T-cell (primary cell): ENCODE data around the gene CES1. TPM values are rescaled to one million over a fixed set of nuclear protein-coding genes. Genes with fewer than 3 reads are reported as not detected.

Experiments used
- ATAC-seq, 4 experiments: fragments of 200-7000 bp in 3 of 4; fragments of 150-1000 bp in 1 of 4; cut with Tn5 transposase; replicated peaks in 1 of 4; 1 replicate in 3 of 4; 2 replicates in 1 of 4; pipeline ENCODE4 v1.10.0; 2021; ENCODE audit warnings: moderate library complexity in 3 of 4, mild to moderate bottlenecking in 2 of 4, moderate number of reproducible peaks in 1 of 4
- CTCF ChIA-PET, 2 donors: fragments of 300-600 bp; sonication (Branson Sonifier 250); formaldehyde crosslinking; loops; one replicate each; lab custom pipeline; 2022; ENCODE audit warnings: antibody characterized with exemption in 2 of 2; lab: Charles Lee
- POLR2A ChIA-PET, 2 donors: fragments of 300-600 bp; sonication (Branson Sonifier 250); formaldehyde crosslinking; loops; one replicate each; lab custom pipeline; 2022; ENCODE audit warnings: antibody characterized with exemption in 2 of 2; lab: Charles Lee
- DNase-seq, 35 experiments: peaks; one replicate each; pipeline versions ENCODE4 v3.0.0 to v3.0.0-alpha.2; 2013 to 2023
- H3K27ac ChIP-seq: one replicate; pipeline ENCODE4 v1.5.1; 2013; ENCODE audit warnings: low read length
- H3K27me3 ChIP-seq, 2 experiments: replicated peaks in 1 of 2; 1 replicate in 1 of 2; 2 replicates in 1 of 2; pipeline versions ENCODE4 v1.6.1 to v1.7.0; 2013; ENCODE audit warnings: low read length in 1 of 2, mixed read lengths in 1 of 2; ENCODE audit not compliant: control insufficient read depth in 2 of 2, insufficient read depth in 2 of 2; ENCODE audit errors: extremely low read depth in 1 of 2
- H3K36me3 ChIP-seq, 2 donors: 1 replicate in 1 of 2; 2 replicates in 1 of 2; pipeline versions ENCODE4 v1.6.1 to v1.7.0; 2013; ENCODE audit warnings: low read length in 1 of 2; ENCODE audit not compliant: control insufficient read depth in 2 of 2, insufficient read depth in 1 of 2; ENCODE audit errors: extremely low read depth in 1 of 2
- H3K4me1 ChIP-seq, 2 experiments: 1 replicate in 1 of 2; 2 replicates in 1 of 2; pipeline versions ENCODE4 v1.6.1 to v1.7.0; 2013; ENCODE audit warnings: low read length in 2 of 2, mixed read lengths in 1 of 2; ENCODE audit not compliant: insufficient read depth in 2 of 2, control insufficient read depth in 1 of 2; ENCODE audit errors: extremely low read depth in 1 of 2
- H3K4me3 ChIP-seq, 2 donors: 1 replicate in 1 of 2; 2 replicates in 1 of 2; pipeline versions ENCODE4 v1.5.1 to v1.7.0; 2013; ENCODE audit warnings: mild to moderate bottlenecking in 2 of 2, low read length in 1 of 2, moderate library complexity in 1 of 2; ENCODE audit not compliant: control insufficient read depth in 1 of 2; ENCODE audit errors: extremely low read depth in 1 of 2
- H3K9me3 ChIP-seq: 2 replicates; pipeline ENCODE4 v1.7.0; 2013
- H3K27ac Mint-ChIP-seq, 2 donors: one replicate each; pipeline ENCODE4 v1.8.0; 2020 to 2021; ENCODE audit warnings: mild to moderate bottlenecking in 2 of 2, mixed read lengths in 2 of 2
- H3K27me3 Mint-ChIP-seq, 2 donors: one replicate each; pipeline ENCODE4 v1.8.0; 2021 to 2022; ENCODE audit warnings: mixed read lengths in 2 of 2
- H3K36me3 Mint-ChIP-seq: one replicate; pipeline ENCODE4 v1.8.0; 2021; ENCODE audit warnings: mixed read lengths
- H3K4me1 Mint-ChIP-seq, 3 donors: one replicate each; pipeline ENCODE4 v1.8.0; 2020 to 2022; ENCODE audit warnings: mixed read lengths in 3 of 3, mild to moderate bottlenecking in 1 of 3
- H3K4me3 Mint-ChIP-seq, 3 donors: one replicate each; pipeline ENCODE4 v1.8.0; 2020 to 2022; ENCODE audit warnings: mild to moderate bottlenecking in 3 of 3, mixed read lengths in 3 of 3, moderate library complexity in 3 of 3
- H3K9me3 Mint-ChIP-seq, 3 donors: one replicate each; pipeline ENCODE4 v1.8.0; 2020 to 2022; ENCODE audit warnings: mixed read lengths in 3 of 3
- WGBS: methylation state at CpG from one replicate; pipeline ENCODE4 v1.1.5; 2013; ENCODE audit warnings: missing lambda C conversion rate; ENCODE audit not compliant: insufficient coverage; 5-methylcytosine and 5-hydroxymethylcytosine counted together
- total RNA-seq, 35 experiments: library from RNA in 6 of 35; stranded (reverse) in 6 of 35; fragments of 120-200 nt in 1 of 35; gene quantifications; one replicate each; pipeline versions ENCODE4 v1.2.1 to v1.2.4 and lab custom pipeline; 2013 to 2026

CES1 gene
- total RNA-seq, 5 donors from 2014 or later (not counting 1 experiment from before 2014, with no cell fraction given), result 0.79 to 3.3 (median 1.4) TPM

DNA sequence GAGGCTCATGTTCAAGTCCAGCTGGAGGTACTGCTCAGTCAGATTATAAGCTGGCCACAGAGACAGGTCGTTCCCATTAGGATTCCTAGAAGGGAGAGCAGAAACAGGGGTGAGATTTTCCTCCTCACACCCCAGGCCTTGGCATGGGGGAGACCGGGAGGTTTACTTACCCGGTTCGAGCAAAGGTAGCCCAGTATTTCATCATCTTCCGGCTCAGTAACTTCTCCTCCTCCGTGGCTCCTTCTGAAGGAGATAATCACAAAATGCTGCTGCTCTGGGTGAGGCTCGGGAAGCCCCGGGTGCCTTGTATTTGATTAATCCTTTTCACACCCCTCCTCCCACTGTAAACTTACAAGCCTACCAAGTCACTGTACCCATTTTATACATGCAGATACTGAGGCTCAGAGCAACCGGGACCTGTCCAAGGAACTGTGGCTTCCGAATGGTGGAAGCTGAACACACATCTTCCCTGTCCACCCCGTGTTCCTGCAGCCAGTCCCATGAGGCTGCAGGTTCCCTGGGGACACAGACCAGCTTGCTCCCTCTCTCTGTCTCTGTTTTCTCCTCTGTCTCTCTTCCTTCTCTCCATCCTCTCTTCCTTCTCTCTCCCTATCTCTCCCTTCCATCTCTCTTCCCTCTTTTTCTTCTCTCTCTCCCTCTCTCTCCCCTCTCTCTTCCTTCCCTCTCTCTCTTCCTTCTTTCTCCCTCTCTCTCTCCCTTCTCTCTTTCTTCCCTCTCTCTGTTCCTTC, 13.9 kb upstream of the CES1 start:
- Histone ChIP-seq H3K4me3 (no peak overlapping the region), H3K27ac (no peak overlapping the region), H3K27me3 (peaks cover 0 to 24% of the 10 kb centered on the region in 2 experiments), H3K36me3 (no peaks in the 10 kb centered on the region), H3K4me1 (no peaks in the 10 kb centered on the region), H3K9me3 (no peaks in the 10 kb centered on the region)
- H3K36me3 Mint-ChIP-seq, result no peaks in the 10 kb centered on the region
- DNase-seq (no peak), ATAC-seq (no peak)
- no peak overlapping the region for H3K4me3 Mint-ChIP-seq
- H3K4me1 Mint-ChIP-seq, result no peaks in the 10 kb centered on the region
- no peaks in the 10 kb centered on the region for H3K9me3 Mint-ChIP-seq
- 62% methylated on average over 7 of the region's 11 CpGs for WGBS
- H3K27me3 Mint-ChIP-seq, result peaks cover 23 to 25% of the 10 kb centered on the region in 2 donors
- ChIA-PET POLR2A (no interaction called here), CTCF (no interaction called here)
- H3K27ac Mint-ChIP-seq, result no peak overlapping the region

DNA sequence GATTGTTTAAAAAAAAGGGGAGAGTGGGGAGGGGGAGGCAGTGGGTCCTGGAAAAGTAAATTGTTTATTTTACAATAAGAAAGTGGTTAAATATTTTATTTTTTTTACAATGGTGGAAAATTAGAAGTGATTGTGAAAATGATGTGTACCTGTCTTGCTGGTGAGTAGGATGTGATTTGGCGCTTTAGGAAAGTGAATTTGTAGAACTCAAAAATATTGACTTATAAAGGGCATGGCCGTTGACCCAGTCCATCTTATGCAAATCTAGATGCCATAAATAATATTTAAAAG, 10.2 kb upstream of the CES1 start:
- H3K4me1 ChIP-seq, result no peaks in the 10 kb centered on the region
- Mint-ChIP-seq H3K36me3 (no peaks in the 10 kb centered on the region), H3K4me1 (peaks cover 0 to 3% (median 0%) of the 10 kb centered on the region in 3 donors), H3K4me3 (no peak overlapping the region), H3K27ac (no peak overlapping the region), H3K9me3 (no peaks in the 10 kb centered on the region), H3K27me3 (peaks cover 10 to 17% of the 10 kb centered on the region in 2 donors)
- DNase-seq (no peak), ATAC-seq (no peak)
- no peak overlapping the region for H3K4me3 ChIP-seq
- WGBS, result no CpG with 5 or more reads among the region's 2 CpGs
- ChIA-PET POLR2A (no interaction called here), CTCF (no interaction called here)
- H3K27me3 ChIP-seq, result peaks cover 0 to 19% of the 10 kb centered on the region in 2 experiments
- H3K27ac ChIP-seq, result no peak overlapping the region
- no peaks in the 10 kb centered on the region for H3K9me3 ChIP-seq
- H3K36me3 ChIP-seq, result no peaks in the 10 kb centered on the region

DNA sequence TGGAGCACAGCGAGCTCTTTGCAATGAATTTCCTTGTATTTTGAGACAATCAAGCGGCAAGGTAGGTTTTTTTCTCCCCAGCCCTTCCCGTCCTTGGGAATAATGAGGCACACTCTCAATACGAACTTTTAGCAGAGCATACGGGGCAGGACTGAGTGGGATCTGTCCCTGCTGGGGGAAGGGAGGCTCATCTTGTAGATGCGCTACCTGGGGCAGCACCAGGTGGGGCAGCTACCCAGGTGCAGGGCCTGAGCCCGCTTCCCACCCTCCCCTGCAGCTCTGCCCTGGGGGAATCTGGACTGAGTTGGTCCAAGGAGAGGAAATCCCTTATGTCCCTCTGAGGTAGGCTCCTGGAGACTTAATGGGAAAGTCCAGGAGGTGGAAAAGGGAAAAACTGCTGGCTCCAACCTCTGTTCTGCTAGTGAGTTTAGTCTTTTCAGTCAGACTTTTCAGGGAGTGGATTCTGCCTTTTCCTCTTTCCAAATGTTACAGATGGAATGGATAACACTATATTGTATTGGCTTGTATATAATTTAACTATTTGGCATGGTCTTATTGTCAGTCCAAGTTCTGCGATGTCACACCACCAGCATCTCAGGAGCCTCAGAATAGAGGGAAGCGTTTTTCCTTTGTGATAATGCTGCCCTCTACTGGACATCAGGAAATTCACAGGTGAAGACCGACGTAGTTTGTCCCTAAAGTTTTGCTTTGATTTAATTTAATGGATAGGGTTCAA, 9.6 kb upstream of the CES1 start:
- 46% methylated on average over 3 of the region's 11 CpGs for WGBS
- CTCF ChIA-PET, result interaction anchor here in 1 of 2 donors (1.0 kb wide), 1 partner anchor 135 kb away, joined by 4 read pairs; no protein-coding TSS in a partner anchor
- peak in 2 of 4 experiments; percentile 42 to 54 for ATAC-seq

DNA sequence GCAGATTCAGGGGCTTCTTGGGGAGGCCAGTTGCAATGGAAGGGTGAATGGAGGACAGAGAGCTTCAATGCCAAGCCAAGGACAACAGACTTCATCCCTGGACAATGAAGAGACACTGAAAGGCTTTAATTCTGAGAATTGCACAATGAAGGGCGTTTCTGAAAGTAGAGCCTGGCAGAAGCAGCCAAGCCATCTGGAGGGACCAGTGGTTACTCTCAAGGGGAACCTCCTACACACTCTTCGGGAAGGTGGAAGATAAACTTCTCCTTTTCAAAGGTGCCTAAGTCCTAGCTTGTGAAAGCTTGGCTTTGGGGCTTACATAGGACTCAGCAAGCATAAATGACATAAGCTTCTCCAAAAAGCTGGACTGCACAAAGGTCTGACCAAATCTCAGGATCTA, 6.2 kb upstream of the CES1 start:
- Histone ChIP-seq H3K27ac (no peak overlapping the region), H3K9me3 (no peaks in the 10 kb centered on the region), H3K4me3 (no peak overlapping the region), H3K27me3 (peaks cover 0 to 9% of the 10 kb centered on the region in 2 experiments), H3K36me3 (no peaks in the 10 kb centered on the region), H3K4me1 (no peaks in the 10 kb centered on the region)
- no peaks in the 10 kb centered on the region for H3K36me3 Mint-ChIP-seq
- no peak overlapping the region for H3K4me3 Mint-ChIP-seq
- ChIA-PET POLR2A (no interaction called here), CTCF (interaction anchor here in 1 of 2 donors (1.4 kb wide), 1 partner anchor 374 kb away, joined by 3 read pairs; no protein-coding TSS in a partner anchor)
- ATAC-seq, result no peak
- no peaks in the 10 kb centered on the region for H3K9me3 Mint-ChIP-seq
- H3K27me3 Mint-ChIP-seq, result peaks cover 0 to 5% of the 10 kb centered on the region in 2 donors
- WGBS, result no CpG with 5 or more reads among the region's 2 CpGs
- no peak overlapping the region for H3K27ac Mint-ChIP-seq
- peaks cover 0 to 3% (median 0%) of the 10 kb centered on the region in 3 donors for H3K4me1 Mint-ChIP-seq
- no peak for DNase-seq

More for the DNA sequence above, 9.6 kb upstream of the CES1 start:
- no peaks in the 10 kb centered on the region for H3K9me3 Mint-ChIP-seq
- peaks cover 10 to 17% of the 10 kb centered on the region in 2 donors for H3K27me3 Mint-ChIP-seq
- no peaks in the 10 kb centered on the region for H3K4me1 ChIP-seq
- peaks cover 0 to 19% of the 10 kb centered on the region in 2 experiments for H3K27me3 ChIP-seq
- H3K4me1 Mint-ChIP-seq, result peaks cover 0 to 3% (median 0%) of the 10 kb centered on the region in 3 donors
- H3K27ac ChIP-seq, result no peak overlapping the region
- no peak overlapping the region for H3K4me3 Mint-ChIP-seq
- peak in 8 of 35 experiments; percentile 0 to 61 (median 8) for DNase-seq
- H3K27ac Mint-ChIP-seq, result no peak overlapping the region
- H3K4me3 ChIP-seq, result no peak overlapping the region
- POLR2A ChIA-PET, result no interaction called here
- no peaks in the 10 kb centered on the region for H3K36me3 ChIP-seq
- H3K9me3 ChIP-seq, result no peaks in the 10 kb centered on the region
- H3K36me3 Mint-ChIP-seq, result no peaks in the 10 kb centered on the region

DNA sequence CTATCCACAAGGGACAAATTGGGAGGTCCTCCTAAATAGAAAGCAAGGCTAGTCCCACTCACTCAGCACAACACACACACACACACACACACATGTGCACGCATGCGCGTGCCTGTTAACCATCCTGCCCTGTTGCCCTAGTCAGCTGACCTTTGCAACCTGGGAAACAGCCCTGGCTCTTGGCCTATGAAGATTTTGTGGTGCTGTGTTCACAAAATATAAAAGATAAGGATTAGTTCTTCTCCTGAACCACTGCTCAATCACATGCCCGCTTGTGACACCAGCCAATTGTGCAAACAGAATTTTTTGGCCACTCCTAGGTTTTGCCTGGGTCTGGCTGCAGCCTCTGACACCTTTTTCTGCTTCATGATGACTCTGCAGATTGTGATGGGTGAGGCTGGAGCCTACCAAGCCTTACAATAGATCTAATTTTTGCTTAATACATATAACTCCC, 3.3 kb upstream of the CES1 start:
- no CpG with 5 or more reads among the region's 4 CpGs for whole genome bisulfite sequencing

DNA sequence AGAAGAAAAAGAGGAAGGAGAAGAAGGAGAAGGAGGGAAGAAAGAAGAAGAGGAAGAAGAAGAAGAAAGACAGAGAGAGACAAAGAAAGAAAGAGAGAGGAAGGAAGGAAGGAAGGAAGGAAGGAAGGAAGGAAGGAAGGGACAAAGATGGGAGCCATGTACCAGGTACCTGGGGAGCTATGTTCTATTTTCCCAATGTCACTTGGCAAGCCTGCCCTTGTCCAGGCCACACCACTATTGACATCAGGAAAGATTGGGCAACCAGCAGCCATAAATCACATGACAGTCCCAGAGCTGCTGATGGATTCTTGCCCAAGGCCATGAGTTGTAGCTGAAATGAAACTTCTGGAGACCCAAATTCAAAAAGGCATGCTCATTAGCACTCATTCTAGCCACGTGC, 2.7 kb upstream of the CES1 start:
- ATAC-seq (no peak), DNase-seq (no peak)
- ChIA-PET CTCF (no interaction called here), POLR2A (no interaction called here)
- Mint-ChIP-seq H3K9me3 (no peaks in the 10 kb centered on the region), H3K4me1 (peaks cover 0 to 3% (median 0%) of the 10 kb centered on the region in 3 donors), H3K4me3 (no peak overlapping the region), H3K27ac (no peak overlapping the region), H3K27me3 (peaks cover 0 to 10% of the 10 kb centered on the region in 2 donors), H3K36me3 (no peaks in the 10 kb centered on the region)
- Histone ChIP-seq H3K27ac (no peak overlapping the region), H3K4me1 (no peaks in the 10 kb centered on the region), H3K9me3 (no peaks in the 10 kb centered on the region), H3K27me3 (peaks cover 0 to 3% of the 10 kb centered on the region in 2 experiments), H3K4me3 (no peak overlapping the region), H3K36me3 (no peaks in the 10 kb centered on the region)
- WGBS, result no CpG with 5 or more reads among the region's 1 CpG

More for the DNA sequence above, 3.3 kb upstream of the CES1 start:
- no peaks in the 10 kb centered on the region for H3K36me3 ChIP-seq
- no peak overlapping the region for H3K4me3 Mint-ChIP-seq
- H3K36me3 Mint-ChIP-seq, result no peaks in the 10 kb centered on the region
- peaks cover 0 to 3% (median 0%) of the 10 kb centered on the region in 3 donors for H3K4me1 Mint-ChIP-seq
- H3K27me3 ChIP-seq, result peaks cover 0 to 3% of the 10 kb centered on the region in 2 experiments
- ATAC-seq, result no peak
- no peak overlapping the region for H3K27ac ChIP-seq
- ChIA-PET POLR2A (no interaction called here), CTCF (no interaction called here)
- H3K9me3 Mint-ChIP-seq, result no peaks in the 10 kb centered on the region
- peaks cover 0 to 6% of the 10 kb centered on the region in 2 donors for H3K27me3 Mint-ChIP-seq
- no peaks in the 10 kb centered on the region for H3K4me1 ChIP-seq
- no peak overlapping the region for H3K27ac Mint-ChIP-seq
- H3K9me3 ChIP-seq, result no peaks in the 10 kb centered on the region
- H3K4me3 ChIP-seq, result no peak overlapping the region
- no peak for DNase-seq
